Mucosa of gallbladder (tissue), 1 donor: ENCODE measurements around the gene IL25. TPM values are rescaled to one million over a fixed set of nuclear protein-coding genes. Genes with fewer than 3 reads are reported as not detected.

ENCODE experiments used
- DNase-seq: peaks from one replicate; pipeline ENCODE4 v3.0.0-alpha.2; 2020; ENCODE audit warnings: low spot score
- total RNA-seq: library from RNA; stranded (reverse); gene quantifications from one replicate; pipeline ENCODE4 v1.2.1, GENCODE V29; 2021
- donor health status: DM: no; HTN: no; CAD: no.

The IL25 gene
- total RNA-seq, 1 donor from 2014 or later = not detected

DNA sequence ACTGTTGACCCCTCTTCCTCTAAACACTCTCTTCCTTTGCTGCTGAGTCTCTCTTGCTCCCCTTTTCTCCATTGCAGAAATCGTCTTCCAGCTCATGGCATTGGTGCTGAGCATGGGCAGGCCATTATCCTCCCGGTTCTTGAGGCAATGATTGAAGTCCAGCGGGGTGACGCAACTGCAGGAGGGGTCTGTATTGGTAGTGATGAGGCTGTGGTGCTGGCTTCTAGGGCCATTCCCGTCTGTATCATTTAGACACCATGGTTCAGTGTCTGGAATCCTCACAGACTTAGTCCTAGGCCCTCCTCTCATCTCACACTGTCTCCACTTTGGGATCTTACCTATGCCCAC lies 19.2 kb upstream of the IL25 start:
- no peak for DNase-seq

DNA sequence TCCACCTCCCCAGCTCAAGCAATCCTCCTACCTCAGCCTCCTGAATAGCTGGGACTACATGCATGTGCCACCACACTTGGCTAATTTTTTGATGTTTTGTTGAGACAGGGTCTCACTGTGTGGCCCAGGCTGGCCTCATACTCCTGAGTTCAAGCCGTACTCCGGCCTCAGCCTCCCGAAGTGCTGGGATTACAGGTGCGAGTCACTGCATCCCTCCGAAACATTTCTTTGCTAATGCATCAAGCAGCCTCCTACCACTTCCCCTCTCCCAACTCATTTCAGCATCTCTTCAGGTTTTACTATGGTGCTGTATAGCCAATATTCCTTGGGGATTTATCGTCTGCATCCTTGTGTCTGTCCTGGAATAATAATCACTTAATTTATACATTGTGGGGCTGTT lies 17.6 kb upstream of the IL25 start:
- no peak for DNase-seq

DNA sequence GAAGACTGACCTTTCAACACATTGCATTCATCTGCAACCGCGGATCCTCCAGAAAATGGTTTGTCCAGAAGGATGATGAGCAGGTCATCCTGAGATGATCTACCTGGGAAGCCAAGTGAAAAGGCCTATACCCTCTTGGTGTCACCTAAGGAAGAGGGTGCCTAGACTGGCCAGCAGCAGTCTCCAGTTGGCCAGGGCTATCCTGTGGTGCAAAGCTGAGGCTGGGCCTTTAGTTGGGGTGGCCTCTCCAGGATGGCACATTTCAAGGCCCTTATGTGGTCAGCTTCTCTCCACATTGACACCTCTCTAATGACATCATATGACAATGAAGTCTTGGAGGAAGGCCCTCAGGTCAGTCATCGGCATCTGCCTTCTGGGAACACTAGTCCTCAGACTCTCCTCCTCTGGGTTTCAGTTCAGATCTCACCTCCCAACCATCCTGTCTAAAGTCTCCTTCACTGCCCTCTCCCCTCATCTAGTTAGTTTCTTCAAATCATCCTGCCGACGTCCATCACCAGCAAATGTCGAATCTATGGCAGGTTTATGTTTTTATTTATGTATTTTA lies 16.7 kb upstream of the IL25 start:
- DNase-seq = no peak

DNA sequence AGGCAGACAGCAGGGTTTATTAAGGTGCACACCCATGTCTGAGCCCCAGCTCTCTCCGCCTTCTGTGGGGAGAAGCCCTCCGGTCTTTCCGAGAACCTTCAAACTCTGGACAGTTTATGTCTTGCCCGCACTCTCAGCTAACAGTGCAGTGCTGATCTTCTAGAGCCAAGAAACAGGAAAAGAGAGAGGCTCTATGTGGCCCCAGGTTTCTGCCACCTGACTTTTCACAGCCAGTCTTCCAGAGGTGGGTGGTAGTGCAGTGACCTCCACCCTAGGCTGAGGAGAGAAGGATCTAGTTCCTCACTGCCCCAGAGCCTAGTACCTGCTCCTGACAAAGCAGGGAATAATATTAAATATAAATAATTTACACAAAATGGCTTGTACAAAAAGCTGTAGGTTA lies 15.9 kb upstream of the IL25 start:
- DNase-seq = no peak

DNA sequence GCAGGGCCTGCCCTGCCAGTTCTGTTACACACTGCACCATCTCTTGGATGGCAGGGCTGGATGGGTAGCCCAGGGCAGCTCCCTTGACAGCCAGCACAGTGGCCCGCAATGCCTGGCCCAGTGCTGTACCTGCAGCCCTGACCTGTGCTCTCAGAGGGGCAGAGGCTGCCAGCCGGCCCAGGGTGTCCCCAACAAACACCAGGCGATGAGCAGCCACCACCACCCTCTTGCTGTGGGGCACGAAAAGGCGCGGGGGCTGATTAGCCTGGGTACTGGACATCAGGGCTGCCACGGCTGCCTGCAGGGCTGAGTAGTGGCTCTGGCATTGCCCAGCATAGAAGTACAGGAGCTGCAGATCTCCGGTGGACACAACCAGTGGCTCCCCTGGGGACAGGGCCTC lies 15.3 kb upstream of the IL25 start:
- no peak for DNase-seq

DNA sequence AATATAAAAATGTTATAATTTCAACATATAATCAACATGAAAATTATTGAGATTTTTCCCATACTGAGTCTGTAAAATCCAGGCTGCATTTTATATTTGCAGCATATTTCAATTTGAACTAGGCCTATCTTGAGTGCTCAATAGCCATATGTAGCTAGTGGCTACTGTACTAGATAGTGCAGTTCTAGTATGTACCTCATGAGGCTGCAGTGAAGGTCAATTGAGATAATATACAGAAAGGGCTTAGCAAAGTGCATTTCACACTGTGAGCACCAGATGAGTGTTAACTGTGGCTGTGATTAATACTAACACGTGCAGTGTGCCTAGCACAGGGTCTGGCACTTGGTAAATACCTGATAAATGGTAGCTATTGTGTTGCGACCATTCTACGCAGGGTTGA lies 14.6 kb upstream of the IL25 start:
- no peak for DNase-seq

DNA sequence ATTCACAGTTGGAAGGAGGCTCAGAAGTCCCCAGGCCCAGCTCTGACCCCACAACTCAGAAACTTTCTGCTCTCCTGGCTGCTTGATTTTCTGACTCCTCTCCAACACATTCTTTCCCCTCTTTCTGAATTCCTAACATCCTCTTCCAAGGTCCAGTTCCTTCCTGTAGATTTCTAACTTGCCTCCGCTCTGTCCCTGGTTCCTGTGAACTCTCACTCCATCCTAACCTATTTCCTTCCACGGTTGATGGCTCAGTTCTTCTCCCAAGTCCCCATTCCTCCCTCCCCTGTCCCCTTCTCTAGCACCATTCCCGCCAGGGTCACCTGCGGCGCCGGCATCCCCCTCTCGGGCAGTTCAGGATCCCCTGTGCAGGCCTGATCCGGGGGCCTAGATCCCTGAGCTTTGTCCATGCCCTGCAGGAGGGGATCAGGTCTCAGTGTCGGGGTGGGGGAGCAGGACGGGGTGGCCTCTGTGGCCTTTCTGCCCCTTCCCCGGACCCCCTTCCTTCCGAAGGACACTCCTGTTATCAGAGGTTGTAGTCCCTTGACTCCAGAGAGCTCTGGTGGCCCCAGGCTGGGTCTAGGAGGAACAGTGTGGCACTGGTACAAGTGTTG lies 13.9 kb upstream of the IL25 start:
- DNase-seq = no peak

DNA sequence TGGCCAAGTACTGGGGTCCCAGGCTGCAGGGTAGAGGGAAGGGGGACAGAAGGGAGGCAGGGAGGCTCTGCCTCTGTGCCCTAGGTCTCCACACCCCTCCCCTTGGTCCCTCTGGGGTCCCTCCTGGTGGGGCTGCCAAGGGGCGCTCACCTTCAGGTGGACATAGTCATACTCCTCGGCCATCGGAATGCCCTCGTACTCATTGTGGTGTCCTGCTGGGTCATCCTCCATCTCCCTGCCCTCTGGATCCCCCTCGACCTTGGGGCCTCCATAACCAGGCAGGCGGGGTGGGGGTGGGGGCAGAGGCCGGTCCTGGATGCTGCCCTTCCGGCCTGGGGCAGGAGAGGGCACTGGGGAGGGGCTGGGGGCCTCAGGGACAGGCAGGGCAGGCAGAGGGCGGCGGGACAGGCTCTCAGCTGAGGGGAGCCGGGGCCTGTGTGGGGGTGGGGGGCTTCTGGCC lies 13.4 kb upstream of the IL25 start:
- DNase-seq = no peak

DNA sequence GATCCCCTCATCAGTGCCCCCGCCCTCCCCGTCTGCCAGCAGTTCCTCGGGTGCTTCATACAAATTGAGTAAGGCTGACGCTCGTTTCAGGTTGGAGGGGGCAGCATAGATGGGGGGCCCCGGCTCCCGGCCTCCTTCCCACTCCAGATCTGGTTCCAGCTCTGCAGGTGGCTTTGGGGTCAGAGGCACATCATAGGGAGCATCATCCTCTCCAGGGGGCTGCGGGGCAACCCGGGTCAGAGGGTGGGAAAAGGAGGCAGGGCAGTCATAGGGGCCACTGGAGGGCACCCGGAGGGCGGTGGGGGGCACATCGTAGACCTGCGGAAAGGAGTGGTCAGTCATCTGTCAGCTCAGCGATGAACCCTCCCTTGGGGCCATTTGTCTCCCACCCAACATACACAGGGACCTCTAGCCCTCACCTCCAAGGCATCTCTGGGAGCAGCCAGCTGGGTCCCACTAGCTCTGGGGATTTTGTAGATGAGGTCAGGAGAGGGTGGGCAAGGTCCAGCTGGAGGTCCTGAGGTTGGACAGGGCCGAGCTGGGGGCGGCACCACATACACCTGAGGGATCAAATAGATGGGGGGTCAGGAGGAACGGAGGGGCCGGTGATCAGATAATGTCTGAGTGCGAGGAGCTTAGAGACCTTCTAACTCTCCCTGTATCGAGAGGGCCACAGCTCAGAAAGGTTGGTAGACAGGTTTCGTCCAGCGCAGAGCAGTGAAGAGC lies 12.7 kb upstream of the IL25 start:
- DNase-seq = no peak

DNA sequence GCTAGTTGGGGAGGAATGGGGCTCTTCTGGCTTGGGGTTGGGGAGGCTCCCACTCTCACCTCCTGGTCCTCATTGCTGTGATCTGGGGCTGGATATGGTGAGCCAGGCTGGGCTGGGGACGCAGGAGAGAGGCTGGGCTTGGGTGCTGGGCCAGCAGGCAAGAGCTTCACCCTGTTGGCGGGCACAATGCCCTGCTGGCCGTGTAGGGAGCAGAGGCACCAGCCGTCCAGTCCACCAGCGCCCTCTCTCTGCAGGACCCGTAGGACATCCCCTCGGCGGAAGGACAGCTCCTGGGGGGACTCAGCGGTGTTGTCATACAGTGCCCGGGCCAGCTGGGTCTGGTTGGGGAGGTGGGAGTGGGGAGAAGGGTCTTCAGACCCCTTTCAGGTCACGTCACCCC lies 12.1 kb upstream of the IL25 start:
- DNase-seq = no peak

DNA sequence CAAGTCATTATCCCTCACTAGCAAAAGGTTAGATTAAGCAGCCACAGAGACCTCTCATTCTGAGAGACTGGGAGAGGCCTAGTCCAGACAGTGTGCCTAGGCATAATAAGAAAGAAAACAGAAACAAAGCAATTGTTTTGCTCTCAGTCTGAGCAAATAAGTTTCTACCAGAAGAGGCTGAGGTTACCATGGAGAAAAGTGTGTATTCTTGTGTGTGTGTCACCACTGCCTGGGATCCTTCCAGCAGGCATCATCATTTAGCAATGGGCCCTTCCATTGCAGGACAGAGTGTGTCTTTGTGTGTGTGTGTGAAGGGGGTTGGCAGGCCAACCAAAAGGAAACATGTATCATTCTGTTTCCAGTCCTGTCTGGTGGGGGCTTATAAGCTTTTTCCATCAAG lies 11.3 kb upstream of the IL25 start:
- no peak for DNase-seq

DNA sequence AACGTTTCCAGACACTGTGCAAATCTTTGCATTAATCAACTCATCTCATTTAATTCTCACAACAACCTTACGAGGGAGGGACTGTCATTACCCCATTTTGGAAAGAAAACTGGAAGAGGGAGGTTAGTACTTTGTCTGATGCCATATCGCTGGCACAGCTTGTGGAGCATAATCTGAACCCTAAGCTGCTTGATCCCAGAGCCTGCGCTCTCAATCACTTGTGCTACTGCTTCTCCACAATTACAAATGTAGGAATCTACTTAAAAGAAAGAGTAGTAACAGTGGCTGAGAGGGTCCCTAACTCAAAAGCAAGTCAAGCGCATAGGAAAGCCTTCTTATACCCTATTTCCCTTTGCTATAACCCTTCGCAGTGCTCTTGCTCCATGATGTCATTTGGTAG lies 10.8 kb upstream of the IL25 start:
- no peak for DNase-seq

DNA sequence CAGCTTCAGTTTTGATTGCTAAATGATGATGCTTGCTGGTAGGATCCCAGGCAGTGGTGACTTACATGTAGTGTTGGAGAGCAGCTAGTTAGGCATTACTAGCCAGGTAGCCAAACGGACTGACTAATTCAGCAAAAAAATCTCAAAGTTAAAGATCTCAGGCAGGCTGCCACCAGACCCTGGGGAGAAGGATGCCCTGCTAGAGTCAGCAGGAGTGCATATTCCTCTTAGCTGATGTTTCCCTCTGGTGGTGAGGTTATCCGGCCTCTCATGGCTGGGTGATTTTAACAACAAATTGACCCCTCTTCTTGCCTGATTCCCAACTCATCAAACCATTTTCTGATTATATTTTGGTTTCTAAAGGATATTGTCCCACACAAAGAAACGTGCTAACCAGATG lies 10.4 kb upstream of the IL25 start:
- DNase-seq = no peak

DNA sequence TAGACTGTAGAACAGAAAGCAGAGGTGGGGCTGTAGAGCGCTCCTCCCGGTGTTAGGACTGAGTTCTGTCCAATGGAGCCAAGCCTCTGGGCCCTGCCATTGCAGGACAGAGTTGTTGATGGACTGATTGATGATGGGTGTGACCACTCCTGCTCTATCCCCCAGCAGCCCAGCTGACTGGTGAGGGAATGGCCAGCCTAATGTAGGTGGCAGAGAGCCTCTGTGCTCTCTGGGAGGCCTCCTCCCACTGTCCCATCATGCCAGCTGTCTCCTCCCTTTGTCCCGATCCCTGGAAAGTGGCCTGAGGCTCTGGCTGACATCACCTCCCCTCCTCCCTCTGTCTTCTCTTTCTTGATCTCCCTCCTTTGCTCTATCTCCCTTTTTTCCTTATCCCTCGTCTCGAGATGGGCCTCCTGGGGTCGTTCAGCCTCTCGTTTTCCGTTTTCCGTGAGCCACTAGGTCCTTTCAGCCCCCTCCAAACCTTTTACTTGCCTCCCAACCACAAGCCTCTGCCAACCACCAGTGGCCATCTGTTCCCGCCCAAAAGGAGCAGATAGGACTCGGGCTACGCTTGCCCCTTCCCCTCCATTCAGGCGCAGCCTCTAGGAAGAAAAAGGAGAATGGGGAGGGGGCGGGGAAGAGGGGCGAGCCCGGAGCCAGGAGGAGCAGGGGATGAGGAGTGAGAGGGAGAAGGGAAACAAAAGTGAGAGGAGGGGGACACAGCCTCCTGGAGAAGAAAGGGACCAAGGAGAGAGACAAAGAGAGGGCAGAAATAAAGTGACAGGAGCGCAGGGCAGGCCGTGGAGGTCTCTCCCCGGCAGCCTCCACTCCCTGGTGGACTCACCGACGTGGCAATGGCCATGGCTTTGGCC lies 8.2 kb upstream of the IL25 start:
- no peak for DNase-seq

DNA sequence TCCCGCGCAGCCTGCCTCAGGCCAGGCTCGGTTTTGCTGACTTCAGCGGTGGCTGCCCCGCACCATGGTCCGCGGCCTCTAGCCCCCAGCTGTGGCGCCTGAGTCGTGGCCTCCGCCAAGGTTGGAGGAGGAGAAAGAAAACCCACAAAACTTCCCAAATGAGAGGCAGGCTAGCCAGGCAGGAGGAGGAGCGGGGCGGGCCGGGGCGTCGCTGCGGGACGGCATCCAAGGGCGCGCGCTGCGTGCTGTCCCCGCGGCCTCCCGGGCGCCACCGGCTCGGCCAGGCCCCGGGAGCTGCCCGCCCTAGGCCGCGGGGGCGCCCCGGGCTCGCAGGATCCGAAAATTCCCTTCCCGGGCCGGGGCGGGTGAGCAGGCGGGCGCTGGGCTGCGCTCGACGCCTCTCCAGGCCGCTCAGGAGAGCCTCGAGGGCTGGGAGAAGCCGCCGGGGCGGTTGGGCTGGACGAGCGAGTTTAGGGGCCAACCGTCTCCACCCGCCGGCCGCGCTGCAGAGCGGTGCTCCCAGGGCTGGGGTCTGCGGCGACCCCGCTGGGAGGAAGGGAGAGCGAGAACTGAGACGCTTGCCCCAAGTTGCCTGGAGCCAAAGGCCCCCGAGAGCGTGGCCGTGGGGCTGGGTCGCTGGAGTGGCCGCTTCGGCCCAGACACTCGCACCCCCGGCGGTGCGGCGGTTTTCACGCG lies 7.4 kb upstream of the IL25 start, which contains the start of gene EFS:
Gene EFS (minus strand): TSS at position 137 of the 696 bp plus-strand sequence. CDS start 147 bp downstream, outside the sequence.
- DNase-seq = no peak

DNA sequence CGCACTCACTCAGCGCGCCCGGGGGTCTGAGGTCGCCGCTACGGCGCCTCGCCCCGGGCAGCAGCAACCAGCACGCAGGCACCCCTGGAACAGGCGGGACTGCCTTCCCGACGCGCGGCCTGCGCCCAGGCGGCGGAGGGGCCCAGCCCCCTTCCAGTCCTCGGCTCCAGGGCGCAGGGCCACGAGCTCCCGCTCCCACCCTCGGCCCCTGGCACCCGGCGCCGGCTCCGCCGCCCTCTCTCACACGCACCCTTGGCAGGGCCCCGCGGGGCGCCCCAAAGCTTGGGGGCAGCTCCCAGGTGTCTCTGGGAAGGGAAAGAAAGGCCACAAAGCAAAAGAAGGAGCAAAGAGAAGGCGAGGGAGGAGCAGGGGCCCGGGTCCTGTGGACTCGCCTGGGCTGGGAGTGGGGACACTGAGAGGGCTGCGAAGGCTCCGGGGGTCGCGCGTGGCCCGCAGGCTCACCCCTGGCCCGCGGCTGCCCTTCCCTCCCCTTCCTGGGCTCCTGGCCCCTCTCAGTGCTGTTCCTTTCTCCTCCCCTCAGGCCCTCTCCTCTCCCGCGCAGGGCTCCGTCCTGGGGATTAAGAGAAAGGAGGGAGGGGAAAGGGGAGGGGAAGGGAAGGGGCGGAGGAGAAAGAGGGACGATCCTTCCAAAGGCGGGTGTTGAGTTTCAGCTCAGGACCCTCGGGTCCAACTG lies 6.7 kb upstream of the IL25 start:
- DNase-seq = no peak

DNA sequence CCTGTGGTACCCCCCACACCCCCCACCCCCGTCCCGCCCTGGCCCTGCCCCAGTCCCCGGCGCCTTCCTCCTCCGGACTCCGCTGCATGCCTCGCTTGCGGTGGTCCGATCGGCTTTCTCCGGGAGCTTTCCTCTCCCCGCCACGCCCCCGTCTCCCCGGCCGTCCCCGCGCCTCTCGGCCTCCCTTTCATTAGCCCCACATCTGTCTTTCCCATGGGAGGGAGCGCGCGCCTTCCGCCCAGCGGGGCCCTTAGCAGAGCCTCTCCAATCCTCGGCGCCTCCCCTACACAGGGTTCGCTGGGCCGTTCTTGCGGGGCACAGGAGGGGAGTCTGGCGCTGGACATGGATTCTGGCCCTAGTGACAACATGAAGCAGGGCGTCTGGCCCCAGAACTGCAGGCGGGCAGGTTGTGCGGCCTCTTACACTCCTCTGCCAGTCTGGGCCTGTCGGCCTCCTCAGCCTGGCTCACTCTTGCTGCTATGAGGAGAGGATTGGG lies 6.1 kb upstream of the IL25 start:
- DNase-seq = peak; percentile 42

DNA sequence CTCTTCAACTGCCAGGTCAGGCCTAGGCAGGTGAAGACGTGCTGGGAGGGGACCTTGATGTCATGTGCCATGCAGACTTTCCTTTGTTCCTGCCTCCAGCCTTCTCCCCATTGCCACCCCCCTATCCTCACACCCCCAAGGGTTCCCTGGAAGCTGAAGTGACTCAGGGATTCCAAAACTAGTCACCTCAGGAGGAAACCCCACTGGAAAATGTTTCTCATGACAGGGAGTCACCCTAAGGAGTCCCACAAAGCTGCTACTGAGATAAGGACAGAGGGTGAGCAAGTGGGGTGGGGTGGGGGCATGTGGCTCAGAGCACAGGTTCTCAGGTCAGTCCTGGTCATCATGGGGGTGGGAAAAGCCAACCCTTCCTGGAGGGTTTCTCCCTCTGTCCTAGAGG lies 2.4 kb upstream of the IL25 start:
- DNase-seq = no peak

DNA sequence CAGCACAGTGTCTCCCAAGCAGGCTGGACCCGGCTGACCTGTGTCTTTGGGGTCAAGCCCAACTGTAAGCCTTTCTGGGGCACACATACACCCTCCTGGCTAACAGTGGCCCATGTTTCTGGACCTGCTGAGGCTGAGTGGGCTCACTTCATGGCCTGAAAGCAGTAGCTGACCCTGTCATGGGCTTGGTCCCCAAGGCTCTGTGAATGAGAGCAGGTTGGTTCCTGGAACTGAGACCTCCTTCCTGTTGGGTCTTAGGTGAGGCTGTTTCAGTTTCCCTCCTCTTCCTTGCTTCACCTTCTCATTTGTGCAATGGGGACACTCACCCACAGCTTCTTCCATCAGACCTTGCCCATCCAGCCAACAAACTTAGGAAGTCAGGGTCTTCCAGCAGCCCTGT lies 744 bp upstream of the IL25 start:
- no peak for DNase-seq

DNA sequence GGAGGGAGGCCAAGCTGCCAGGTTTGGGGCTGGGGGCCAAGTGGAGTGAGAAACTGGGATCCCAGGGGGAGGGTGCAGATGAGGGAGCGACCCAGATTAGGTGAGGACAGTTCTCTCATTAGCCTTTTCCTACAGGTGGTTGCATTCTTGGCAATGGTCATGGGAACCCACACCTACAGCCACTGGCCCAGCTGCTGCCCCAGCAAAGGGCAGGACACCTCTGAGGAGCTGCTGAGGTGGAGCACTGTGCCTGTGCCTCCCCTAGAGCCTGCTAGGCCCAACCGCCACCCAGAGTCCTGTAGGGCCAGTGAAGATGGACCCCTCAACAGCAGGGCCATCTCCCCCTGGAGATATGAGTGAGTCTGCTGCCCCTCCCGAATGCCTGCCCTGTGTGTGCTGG lies 432 bp downstream of the IL25 start:
- no peak for DNase-seq
